Neural cell (in vitro differentiated cells): ENCODE data around the gene NFE2.
"Not testable (repeated sequence)": the region's sequence is repeated elsewhere in the genome, so short reads cannot be mapped to it uniquely, and the experiment has no call there.

Experiments used
- CTCF ChIP-seq: fragments of 450-650 bp; IDR thresholded peaks from 2 replicates; pipeline ENCODE4 v1.5.1; 2014; ENCODE audit warnings: antibody characterized with exemption, mild to moderate bottlenecking, moderate library complexity; ENCODE audit not compliant: poor library complexity, severe bottlenecking
- EZH2 ChIP-seq: fragments of 200-600, 300-800 bp; shearing (Covaris generic), sonication (generic); IDR thresholded peaks from 2 replicates; pipeline ENCODE4 v1.6.1; 2014; ENCODE audit warnings: antibody characterized with exemption, low read length, borderline replicate concordance, mild to moderate bottlenecking; ENCODE audit not compliant: insufficient read depth, poor library complexity, severe bottlenecking
- SMC3 ChIP-seq: fragments of 450-650 bp; conservative IDR thresholded peaks from 2 replicates; pipeline ENCODE4 v1.6.1; 2014; ENCODE audit warnings: antibody characterized with exemption, mild to moderate bottlenecking, moderate library complexity; ENCODE audit not compliant: poor library complexity
- TAF1 ChIP-seq: IDR thresholded peaks from 2 replicates; pipeline ENCODE4 v1.6.1; 2012; ENCODE audit warnings: low read depth

- not testable (repeated sequence) for TF ChIP-seq CTCF, SMC3, TAF1, EZH2
Observed at GRCh38 chr12:54325442-54326109, 24.8 kb upstream of the NFE2 start.
